ENCODE results near the gene AFF3. TPM values are rescaled to one million over a fixed set of nuclear protein-coding genes. Genes with fewer than 3 reads are reported as not detected.

Gene AFF3
- total and polyA plus RNA-seq, 12 donors, result 1.1 to 7.5 (median 3.9) TPM

DNA sequence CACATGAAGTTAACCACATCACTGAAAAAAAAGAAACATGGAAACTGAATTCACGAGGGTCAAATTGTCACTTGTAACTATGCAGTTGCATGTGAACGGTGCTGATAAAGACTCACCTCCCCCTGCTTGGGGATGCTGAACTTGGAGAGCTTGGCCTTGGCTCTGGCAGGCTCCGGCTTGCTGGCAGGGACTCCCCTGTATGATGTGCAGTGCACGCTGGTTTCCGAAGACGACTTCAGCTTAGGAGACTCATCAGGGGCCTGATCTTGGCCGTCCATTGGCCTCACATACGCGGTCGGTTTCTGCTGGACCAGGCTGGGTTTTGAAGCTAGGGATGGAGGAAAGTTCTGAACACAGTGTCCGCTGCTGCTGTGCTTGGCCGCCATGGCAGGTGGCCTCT lies 135.9 kb downstream of the AFF3 start:
- Histone ChIP-seq H3K27me3 (no peaks in the 10 kb centered on the region), H3K4me3 (no peak overlapping the region), H3K36me3 (replicated peaks in 1 of 2) (no peaks in the 10 kb centered on the region), H3K4me1 (replicated peaks in 1 of 2) (no peaks in the 10 kb centered on the region), H3K27ac (no peak overlapping the region), H3K9me3 (replicated peaks in 1 of 3) (no peaks in the 10 kb centered on the region)
- DNase-seq, result no peak
- no peak for TF ChIP-seq POLR2A (IDR thresholded peaks at IDR 0.05)
- TF ChIP-seq, protein P1, sequence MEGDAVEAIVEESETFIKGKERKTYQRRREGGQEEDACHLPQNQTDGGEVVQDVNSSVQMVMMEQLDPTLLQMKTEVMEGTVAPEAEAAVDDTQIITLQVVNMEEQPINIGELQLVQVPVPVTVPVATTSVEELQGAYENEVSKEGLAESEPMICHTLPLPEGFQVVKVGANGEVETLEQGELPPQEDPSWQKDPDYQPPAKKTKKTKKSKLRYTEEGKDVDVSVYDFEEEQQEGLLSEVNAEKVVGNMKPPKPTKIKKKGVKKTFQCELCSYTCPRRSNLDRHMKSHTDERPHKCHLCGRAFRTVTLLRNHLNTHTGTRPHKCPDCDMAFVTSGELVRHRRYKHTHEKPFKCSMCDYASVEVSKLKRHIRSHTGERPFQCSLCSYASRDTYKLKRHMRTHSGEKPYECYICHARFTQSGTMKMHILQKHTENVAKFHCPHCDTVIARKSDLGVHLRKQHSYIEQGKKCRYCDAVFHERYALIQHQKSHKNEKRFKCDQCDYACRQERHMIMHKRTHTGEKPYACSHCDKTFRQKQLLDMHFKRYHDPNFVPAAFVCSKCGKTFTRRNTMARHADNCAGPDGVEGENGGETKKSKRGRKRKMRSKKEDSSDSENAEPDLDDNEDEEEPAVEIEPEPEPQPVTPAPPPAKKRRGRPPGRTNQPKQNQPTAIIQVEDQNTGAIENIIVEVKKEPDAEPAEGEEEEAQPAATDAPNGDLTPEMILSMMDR (IDR thresholded peaks at IDR 0.05), result no peak
- WGBS, 4 donors, result 76 to 93% (median 83%) methylated on average over 10 to 12 of the region's 12 CpGs
- intact Hi-C loops (cut with DNase I), result loop anchor here in 1 of 2 donors (10.0 kb wide), 1 partner anchor 452 kb away; no protein-coding TSS in a partner anchor

DNA sequence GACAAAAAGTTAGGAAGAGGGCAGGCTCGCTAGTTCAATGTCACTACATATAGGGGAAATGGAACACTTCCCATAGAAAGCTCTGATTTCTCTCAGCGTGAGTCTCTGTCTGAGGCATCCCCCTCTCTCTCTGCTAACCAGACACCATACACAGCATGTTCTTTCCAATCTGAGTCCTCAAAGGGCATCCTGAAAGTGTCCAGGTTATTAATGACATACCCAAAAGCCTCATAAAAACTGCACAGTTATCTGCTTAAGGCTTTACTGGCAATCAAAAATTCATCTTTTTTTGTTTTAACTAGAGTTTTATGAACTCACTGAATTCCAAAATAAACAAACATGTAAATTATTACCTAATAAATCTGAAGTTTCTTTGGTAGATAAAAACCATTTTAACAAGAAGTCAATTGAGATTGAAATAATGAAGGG lies 137.4 kb downstream of the AFF3 start:
- WGBS, 4 donors, result 63 to 67% (median 64%) methylated on average over 2 of the region's 2 CpGs
- DNase-seq, result no peak
- intact Hi-C loops (cut with DNase I), result loop anchor here in 1 of 2 donors (10.0 kb wide), 1 partner anchor 450 kb away; no protein-coding TSS in a partner anchor

DNA sequence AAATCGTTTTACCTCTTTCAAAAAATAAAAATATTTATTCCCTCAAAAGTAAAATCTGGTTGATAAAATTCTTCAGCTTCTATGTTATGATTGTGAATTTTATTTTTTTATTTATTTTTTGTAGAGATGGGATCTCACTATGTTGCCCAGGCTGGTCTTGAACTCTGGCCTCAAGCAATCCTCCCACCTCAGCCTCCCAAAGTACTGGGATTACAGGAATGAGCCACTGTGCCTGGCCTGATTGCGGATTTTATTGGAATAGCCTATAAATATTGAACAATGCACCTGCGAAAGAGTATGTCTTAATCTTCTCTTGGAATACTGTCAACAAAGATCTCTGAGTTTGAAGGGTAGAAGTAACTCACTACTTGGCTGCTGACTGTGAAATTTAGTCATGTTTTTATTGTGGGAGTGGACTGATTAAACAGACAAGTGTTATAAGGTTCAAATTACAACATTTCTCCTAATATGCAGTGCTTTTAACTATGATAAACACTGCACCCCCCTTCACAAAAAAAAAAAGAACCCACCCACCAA lies 138.0 kb downstream of the AFF3 start:
- no peak overlapping the region for H3K4me3 ChIP-seq
- no peaks in the 10 kb centered on the region for H3K27me3 ChIP-seq
- no peak for TF ChIP-seq POLR2A (IDR thresholded peaks at IDR 0.05)
- TF ChIP-seq, protein P1 (IDR thresholded peaks at IDR 0.05), result no peak
- no peaks in the 10 kb centered on the region for H3K9me3 ChIP-seq (replicated peaks in 1 of 3)
- DNase-seq, result no peak
- intact Hi-C loops (cut with DNase I), result loop anchor here in 1 of 2 donors (10.0 kb wide), 1 partner anchor 450 kb away; no protein-coding TSS in a partner anchor
- no peak overlapping the region for H3K27ac ChIP-seq
- no peaks in the 10 kb centered on the region for H3K36me3 ChIP-seq (replicated peaks in 1 of 2)
- WGBS, 4 donors, result 76 to 88% (median 82%) methylated on average over 3 of the region's 3 CpGs
- no peaks in the 10 kb centered on the region for H3K4me1 ChIP-seq (replicated peaks in 1 of 2)

More for the DNA sequence above, 137.4 kb downstream of the AFF3 start:
- H3K27ac ChIP-seq, result no peak overlapping the region
- TF ChIP-seq, protein P1 (IDR thresholded peaks at IDR 0.05), result no peak
- TF ChIP-seq POLR2A (IDR thresholded peaks at IDR 0.05), result no peak
- H3K27me3 ChIP-seq, result no peaks in the 10 kb centered on the region
- H3K9me3 ChIP-seq (replicated peaks in 1 of 3), result no peaks in the 10 kb centered on the region
- H3K4me3 ChIP-seq, result no peak overlapping the region
- H3K36me3 ChIP-seq (replicated peaks in 1 of 2), result no peaks in the 10 kb centered on the region
- H3K4me1 ChIP-seq (replicated peaks in 1 of 2), result no peaks in the 10 kb centered on the region

DNA sequence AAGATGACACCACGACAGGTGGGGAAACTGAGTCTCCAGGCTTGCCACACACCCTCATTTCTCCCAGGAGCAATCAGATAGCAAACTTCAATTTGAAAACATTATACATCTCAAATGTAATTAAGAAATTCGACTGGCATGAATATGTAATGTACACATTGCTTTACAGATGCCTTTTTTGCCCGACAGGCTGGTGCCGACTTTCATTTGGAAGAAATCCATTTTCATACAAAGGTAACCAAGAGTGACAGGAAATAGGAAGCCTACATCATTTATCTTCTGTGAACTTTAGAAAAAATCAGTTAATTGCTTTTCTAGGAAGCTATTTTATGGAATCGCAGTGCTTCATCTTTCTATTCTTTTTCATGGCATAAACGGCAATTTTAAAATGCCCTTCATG lies 140.3 kb downstream of the AFF3 start:
- Histone ChIP-seq H3K27ac (no peak overlapping the region), H3K9me3 (replicated peaks in 1 of 3) (no peaks in the 10 kb centered on the region), H3K4me1 (replicated peaks in 1 of 2) (no peaks in the 10 kb centered on the region), H3K27me3 (no peaks in the 10 kb centered on the region), H3K4me3 (no peak overlapping the region), H3K36me3 (replicated peaks in 1 of 2) (no peaks in the 10 kb centered on the region)
- TF ChIP-seq, protein P1 (IDR thresholded peaks at IDR 0.05), result no peak
- no peak for TF ChIP-seq POLR2A (IDR thresholded peaks at IDR 0.05)
- intact Hi-C loops (cut with DNase I), result loop anchor here in 1 of 2 donors (10.0 kb wide), 1 partner anchor 447 kb away; no protein-coding TSS in a partner anchor
- no peak for DNase-seq
- 79 to 92% (median 82%) methylated on average over 6 of the region's 6 CpGs for WGBS, 4 donors
